ENCODE measurements around the gene SCYL2. TPM values are rescaled to one million over a fixed set of nuclear protein-coding genes. Genes with fewer than 3 reads are reported as not detected.
"Not testable (repeated sequence)": the region's sequence is repeated elsewhere in the genome, so short reads cannot be mapped to it uniquely, and the experiment has no call there.

Gene SCYL2
- polyA plus RNA-seq, 3 donors: 46.5 to 59.6 (median 55.7) TPM

DNA sequence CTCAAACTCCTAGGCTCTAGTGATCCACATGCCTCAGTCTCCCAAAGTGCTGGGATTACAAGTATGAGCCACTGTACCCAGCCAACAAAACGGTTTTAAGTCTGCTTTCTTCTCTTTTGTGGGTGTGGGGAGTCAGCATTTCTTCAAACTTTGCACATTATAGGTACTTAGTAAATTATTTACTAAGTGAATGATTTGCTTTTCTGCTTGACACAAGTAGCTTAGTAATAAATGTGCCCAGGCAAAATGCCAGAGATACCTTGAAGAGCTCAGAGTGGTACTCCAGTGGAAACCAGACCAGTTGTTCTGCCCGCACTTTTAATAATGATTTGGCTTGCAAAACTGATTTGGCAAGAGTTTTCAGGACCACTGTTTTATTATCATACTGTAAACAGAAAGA is 15.1 kb upstream of the SCYL2 start:
- peak; percentile 60 for DNase-seq

DNA sequence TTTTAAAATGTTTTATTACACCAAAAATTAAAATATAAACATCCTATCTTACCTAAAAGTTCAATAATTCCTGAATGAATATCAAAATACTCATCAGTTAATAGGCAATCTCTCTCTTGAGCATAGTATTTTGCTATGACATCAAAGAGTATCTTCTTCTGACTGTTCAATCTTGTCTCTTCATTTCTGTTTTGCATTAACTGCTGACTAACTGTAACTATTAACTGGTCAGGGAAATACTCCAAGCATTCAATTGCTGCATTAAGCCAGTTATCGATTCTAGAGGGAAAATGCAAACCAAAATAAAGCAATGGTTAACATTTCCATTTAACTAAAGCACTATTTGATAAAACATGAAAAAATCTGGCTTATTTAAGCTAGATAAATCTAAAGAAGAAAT is 13.5 kb upstream of the SCYL2 start:
- no peak for DNase-seq

GRCh38 chr12:100254876-100255275 is 12.1 kb upstream of the SCYL2 start:
- no peak for DNase-seq

DNA sequence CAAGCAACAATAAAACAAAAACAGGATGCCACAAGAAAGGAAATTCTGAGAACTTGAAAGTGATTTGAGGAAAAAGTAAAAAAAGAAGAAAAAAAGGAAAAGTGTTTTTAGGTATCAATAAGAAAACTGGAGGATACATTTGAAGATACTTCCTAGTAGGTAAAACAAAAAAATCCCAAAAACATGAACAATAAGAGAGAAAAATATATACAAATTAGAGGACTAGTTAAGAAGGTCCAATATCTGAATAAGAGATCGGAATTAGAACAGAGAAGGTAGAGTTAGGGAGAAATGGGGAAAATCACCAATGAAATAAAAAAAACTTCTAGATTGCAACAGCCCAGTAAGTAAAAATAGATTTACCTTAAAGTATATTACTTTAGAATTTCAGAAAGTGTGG is 8.8 kb upstream of the SCYL2 start:
- no peak for DNase-seq

DNA sequence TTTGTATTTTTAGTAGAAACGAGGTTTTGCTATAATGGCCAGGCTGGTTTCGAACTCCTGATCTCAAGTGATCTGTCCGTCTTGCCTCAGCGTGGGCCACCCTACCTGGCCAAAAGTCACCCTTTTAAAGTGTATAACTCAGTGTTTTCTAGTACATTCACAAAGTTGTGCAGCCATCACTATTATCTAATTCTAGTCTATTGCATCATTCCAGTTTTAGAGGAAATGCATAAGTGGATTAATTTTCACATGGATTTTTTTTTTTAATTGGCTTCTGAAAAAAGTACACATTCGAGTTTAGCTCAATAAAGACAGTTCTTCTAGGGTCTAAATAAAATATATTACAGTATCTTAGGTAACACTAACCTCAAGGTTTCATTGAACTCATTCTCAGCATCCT is 3.8 kb upstream of the SCYL2 start:
- no peak for DNase-seq

DNA sequence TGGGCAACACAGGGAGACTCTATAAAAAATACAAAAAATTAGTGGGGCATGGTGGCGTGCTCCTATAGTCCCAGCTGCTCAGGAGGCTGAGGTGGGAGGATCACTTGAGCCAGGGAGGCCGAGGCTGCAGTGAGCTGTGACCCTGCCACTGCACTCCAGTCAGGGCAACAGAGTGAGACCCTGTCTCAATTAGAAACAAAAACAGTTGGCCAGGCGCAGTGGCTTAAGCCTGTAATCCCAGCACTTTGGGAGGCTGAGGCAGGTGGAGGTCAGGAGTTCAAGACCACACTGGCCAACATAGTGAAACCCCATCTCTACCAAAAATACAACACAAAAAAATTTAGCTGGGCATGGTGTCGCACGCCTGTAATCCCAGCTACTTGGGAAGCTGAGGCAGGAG is 1.9 kb upstream of the SCYL2 start:
- DNase-seq: not testable (repeated sequence)

DNA sequence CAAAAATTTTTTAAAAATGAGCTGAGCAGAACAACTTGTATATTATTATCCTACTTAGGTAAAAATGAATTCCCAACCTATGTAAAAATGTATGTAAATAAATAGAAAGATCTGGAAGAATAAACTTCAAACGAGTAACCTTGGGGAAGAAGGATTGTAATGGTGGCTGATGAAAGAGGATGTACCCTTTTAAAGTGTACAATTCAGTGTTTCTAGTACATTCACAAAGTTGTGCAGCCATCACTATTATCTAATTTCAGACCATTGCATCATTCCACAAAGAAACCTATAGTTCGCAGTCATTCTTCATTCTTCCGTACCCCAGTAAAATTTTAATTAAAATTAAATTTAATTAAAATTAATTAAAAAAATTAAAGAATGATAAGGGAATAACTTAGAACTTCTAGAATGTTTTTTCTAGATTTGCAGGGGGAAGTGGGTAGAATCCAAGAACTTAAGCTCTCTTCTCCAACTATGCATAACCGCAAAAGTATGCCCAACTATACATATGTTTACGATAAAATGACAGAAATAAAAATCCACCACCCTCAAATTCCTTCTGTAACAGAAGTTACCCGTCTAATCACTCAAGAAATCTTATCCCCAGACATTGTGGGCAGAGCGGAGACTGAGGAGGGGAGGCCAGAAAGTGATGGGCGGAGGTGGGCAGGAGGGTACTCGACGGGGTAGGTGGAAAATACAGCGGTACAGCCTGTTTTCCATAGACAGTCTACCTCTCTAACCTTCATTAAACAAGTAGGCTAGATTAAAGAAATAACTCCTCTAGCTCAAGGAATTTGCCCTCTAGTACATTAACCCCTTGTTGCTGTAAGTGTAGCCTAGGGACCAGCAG is 1.0 kb upstream of the SCYL2 start:
- no peak for DNase-seq

DNA sequence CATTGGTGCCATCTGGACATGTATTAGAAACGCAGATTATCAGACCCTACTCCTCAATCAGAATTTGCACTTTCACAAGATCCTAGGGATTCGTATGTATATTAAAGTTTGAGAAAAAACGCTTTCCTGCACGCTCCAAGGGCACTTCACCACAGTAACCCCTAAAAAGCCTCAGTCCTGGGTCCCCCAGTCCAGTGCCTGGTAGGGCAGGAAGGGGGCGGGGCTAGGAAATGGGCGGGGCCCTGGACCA is 467 bp upstream of the SCYL2 start:
- peak; percentile 87 for DNase-seq

- DNase-seq: peak; percentile 33
Measured at GRCh38 chr12:100267603-100268281, 765 bp downstream of the SCYL2 start.

DNA sequence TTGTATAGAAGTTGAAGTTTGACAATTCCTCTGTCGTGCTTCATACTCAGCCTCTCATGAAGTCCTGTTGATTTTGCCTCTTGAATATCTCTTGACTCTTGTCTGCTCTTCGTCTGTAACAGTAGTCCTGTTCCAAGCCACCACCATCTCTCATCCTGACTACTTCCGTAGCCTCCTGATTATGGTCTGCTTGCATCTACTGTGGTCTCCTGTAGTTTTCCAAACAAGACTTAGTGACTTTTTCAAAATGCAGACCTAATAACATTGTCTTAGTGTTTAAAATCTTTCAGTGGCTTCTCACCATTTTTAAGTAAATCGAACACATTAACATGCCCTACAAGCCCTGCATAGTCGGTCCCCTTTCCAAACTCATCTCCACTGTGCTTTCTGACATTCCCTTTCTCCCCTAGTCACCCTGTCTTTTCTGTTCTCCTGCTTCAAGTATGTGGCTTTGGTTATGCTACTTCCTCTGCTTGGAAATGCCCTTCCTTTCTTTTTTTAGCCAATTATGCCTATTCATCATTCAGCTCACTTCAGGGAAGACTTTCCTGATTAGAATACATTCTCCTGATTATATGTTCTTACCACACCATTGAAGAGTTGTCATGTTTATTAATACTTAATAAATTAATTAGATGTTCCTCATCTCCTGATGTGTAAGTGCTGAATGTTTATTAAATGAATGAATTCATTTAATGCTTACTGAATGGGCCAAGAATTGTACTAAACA is 2.0 kb downstream of the SCYL2 start:
- DNase-seq: no peak

- no peak for DNase-seq
Measured at GRCh38 chr12:100273782-100274181, 6.8 kb downstream of the SCYL2 start.

DNA sequence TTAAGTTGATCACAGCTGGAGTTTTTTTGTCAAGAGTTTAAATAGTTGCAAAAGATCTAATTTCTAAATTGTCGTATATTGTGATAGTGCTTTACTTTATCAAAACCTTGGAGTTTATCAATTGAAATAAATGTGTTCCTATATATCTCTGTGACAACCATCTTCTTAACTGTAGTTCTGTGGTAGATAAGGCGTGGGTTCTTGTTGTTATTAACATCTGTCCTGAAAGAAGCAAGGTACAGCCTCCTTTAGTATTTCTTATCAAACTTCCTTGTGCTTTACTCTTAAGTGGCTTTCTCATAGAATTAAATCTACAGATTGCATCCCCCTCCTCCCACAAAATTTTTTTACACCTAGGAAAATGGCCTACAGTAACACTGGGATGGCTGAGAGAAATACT is 7.3 kb downstream of the SCYL2 start:
- no peak for DNase-seq

- no peak for DNase-seq
Measured at GRCh38 chr12:100279159-100279558, 12.2 kb downstream of the SCYL2 start.

DNA sequence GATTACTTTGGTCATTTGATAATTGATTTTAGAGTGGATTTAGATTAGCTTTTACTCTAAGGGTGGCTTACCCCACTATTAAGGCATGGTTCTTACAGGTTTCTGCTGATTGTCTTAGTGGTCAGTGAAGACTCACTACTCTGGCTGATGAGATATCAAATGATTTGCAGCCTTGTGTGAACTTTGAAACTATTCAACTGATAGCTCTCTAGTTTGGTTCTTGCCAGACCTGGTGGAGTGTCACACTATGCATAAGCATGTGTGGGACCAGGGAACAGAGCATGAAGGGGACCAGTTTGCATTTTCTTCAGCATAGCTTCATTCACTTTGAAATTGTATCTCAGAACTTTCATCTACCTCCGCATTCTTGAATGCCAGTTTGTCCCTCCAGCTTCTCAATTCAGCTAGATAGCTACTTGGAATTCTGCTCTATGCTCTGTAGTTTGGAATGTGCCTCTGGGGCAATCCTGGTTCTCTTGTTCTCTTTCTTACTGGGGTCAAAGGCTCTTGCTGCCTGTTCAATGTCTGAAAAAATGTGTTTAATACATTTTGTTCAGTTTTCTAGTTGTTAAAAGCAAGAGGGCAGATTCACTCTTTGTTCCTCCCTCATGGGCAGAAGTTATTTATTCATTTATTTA is 12.7 kb downstream of the SCYL2 start:
- DNase-seq: no peak

- not testable (repeated sequence) for DNase-seq
Measured at GRCh38 chr12:100284556-100284955, 17.6 kb downstream of the SCYL2 start.

DNA sequence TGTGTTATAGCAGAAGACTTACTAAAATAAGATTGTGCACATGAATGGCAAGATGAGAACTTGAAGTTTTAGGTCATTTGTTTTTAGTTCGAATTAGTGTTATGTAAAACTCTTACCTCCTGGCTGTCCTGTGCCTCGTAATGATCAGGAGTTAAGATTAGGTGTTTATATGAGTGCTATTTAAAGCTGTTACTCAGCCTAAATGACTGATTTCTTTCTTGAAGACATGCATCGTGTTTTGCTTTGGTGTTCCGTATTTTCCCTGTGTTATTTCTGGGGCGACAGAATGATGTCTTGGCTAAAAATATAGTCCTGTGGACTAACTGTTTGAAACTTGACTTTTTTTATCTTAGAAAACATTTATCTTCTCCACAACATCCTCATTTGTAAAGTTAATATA is 22.1 kb downstream of the SCYL2 start:
- no peak for DNase-seq

DNA sequence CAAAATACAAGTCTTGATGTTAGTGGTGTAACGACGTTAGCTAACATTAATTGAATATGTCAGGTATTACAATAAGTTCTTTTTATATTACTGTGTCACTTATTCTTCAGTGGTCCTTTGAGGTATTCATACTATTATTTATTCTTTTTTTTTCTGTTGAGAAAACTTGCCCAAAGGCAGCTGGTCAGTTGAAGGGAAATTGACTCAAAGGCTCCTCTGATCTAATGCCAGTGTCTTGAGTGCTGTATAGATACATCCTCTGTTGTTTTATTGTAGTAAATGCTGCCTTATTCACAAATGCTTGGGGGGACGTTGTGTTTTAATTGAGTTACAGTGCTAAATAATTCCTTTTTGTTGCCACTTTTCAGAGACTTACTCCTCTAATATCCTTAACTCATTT is 23.0 kb downstream of the SCYL2 start:
- DNase-seq: no peak

- no peak for DNase-seq
Measured at GRCh38 chr12:100293017-100293416, 26.0 kb downstream of the SCYL2 start.

- not testable (repeated sequence) for DNase-seq
Measured at GRCh38 chr12:100294366-100294765, 27.4 kb downstream of the SCYL2 start.

DNA sequence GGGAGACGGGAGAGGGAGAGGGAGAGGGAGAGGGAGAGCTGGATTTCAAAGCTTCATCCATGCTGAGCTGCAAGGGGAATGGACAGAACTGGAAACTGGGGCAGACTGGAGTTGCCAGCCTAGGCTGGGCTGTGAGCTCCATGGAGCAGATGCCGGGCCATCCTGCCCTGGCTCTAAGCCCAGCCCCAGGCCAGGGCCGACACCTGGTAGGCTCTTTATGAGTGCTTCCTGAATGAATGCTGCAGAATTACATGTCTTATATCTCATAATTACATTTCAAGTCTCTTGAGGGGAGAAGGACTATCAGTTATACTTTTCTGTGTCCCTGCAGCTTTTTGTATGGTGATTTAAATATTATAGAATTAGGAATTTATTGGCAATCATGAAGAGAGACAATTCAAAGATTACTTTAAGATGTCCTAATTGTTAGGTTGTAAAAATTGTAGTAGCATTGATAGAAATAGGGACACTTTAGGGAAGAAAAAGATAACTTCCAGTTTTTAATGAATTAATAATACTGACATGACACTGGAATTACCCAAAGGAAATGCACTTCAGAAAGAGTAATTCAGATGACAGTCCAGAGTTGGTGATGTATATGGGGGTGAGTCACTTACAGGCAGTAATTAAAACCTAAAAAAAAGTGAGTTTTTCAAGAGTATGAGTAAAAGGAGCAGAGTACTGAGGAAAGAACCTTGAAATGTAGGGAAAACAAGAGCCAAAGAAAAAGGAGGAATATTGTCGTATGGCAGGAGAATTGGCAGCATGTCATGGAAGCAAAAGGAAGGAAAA is 29.0 kb downstream of the SCYL2 start:
- no peak for DNase-seq

- DNase-seq: no peak
Measured at GRCh38 chr12:100302081-100302480, 35.1 kb downstream of the SCYL2 start.

- DNase-seq: no peak
Measured at GRCh38 chr12:100303831-100304230, 36.9 kb downstream of the SCYL2 start.
